Stimulated activated naive B cell treated with anti-CD40 and anti-IgM and Interleukin-4, amounts not matched to agents 10 μg/mL and 1 μg/mL and 100 μg/mL, for 72 hours (primary cell): ENCODE measurements around the gene UGT2B7.

ENCODE experiments used
- ATAC-seq, 2 donors: fragments of 150-1000 bp; cut with Tn5 transposase; replicated peaks; 2 replicates each; pipeline ENCODE4 v1.10.0; 2021; ENCODE audit warnings: moderate library complexity in 1 of 2
- DNase-seq: peaks from one replicate; pipeline ENCODE4 v3.0.0; 2021
- H3K27ac Mint-ChIP-seq: one replicate; pipeline ENCODE4 v1.8.0; 2022; ENCODE audit warnings: mild to moderate bottlenecking, mixed read lengths
- H3K27me3 Mint-ChIP-seq, 2 donors: one replicate each; pipeline ENCODE4 v1.8.0; 2022; ENCODE audit warnings: mixed read lengths in 2 of 2
- H3K36me3 Mint-ChIP-seq, 2 donors: one replicate each; pipeline ENCODE4 v1.8.0; 2022; ENCODE audit warnings: mixed read lengths in 2 of 2, mild to moderate bottlenecking in 1 of 2
- H3K4me1 Mint-ChIP-seq, 2 donors: one replicate each; pipeline ENCODE4 v1.8.0; 2022; ENCODE audit warnings: mixed read lengths in 2 of 2, mild to moderate bottlenecking in 1 of 2
- H3K4me3 Mint-ChIP-seq, 2 donors: one replicate each; pipeline ENCODE4 v1.8.0; 2022; ENCODE audit warnings: mild to moderate bottlenecking in 2 of 2, mixed read lengths in 2 of 2, moderate library complexity in 1 of 2
- H3K9me3 Mint-ChIP-seq, 2 donors: one replicate each; pipeline ENCODE4 v1.8.0; 2022; ENCODE audit warnings: mixed read lengths in 2 of 2, mild to moderate bottlenecking in 1 of 2

Gene UGT2B7

GRCh38 chr4:69156913-69157312, 60.6 kb downstream of the UGT2B7 start:
- Mint-ChIP-seq H3K4me3 (no peak overlapping the region), H3K27me3 (no peaks in the 10 kb centered on the region), H3K4me1 (no peaks in the 10 kb centered on the region), H3K27ac (no peak overlapping the region), H3K9me3 (no peaks in the 10 kb centered on the region), H3K36me3 (no peaks in the 10 kb centered on the region)
- DNase-seq (no peak), ATAC-seq (no peak)
